Kidney capillary endothelial cell (primary cell): ENCODE measurements around the gene ANKFN1.

ENCODE experiments used
- DNase-seq: peaks from one replicate; pipeline ENCODE4 v3.0.0-alpha.2; 2018; ENCODE audit warnings: low spot score

The ANKFN1 gene

DNA sequence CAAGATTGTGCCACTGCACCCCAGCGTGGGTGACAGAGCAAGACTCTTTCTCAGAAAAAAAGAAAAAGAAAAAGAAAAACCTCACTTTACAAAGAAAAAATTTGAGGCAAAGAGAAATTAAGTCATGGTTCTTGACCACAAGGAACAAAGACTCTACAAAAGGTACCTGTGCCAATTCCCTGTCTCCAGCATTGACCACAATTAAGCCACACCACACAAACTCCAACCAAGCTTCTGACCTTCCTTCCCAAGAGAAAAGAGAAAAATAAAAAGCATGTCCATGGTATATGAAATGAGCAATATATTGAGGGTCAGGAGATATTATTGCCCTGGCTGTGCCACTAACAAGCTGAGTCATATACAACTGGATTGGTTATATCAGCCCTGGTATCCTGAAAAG lies 293.9 kb downstream of the ANKFN1 start:
- DNase-seq: no peak

DNA sequence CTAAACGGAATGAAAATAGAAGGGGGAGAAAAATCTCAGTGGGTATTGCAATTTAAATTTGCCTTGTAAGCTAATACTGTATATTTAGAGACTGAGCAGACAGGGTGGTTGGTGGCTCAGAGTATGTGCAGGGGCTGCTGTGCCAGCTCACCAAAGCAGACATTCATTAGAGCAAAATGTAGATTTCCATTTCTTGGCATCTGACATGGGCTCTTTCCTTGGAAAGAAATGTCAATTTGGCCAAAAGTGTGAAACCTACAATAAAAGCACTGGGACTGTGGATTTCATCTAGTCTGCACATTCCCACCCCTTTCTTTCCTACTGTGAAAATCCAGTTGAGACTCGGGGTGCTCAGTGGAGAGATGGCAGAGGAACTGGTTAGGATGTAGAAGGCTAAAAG lies 295.1 kb downstream of the ANKFN1 start:
- DNase-seq: no peak

DNA sequence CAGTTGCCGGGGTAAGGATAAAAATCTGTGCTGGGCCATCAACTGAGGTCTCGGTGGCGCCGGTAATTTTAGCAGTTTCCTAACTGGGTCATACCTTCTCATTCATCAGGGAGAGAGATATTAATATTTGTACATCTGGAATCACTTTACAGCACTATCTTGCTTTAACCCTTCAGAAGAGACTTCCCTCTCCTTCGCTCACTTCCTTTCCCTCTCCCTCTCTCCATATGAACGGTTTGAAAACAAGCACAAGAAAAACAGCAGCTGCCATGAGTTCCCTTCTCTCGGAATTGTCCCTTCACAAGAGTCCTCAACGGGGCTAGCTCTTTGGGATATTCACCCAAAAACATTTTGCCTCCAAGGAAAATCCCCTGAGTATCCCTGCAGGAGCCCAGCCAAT lies 295.9 kb downstream of the ANKFN1 start:
- DNase-seq: no peak

DNA sequence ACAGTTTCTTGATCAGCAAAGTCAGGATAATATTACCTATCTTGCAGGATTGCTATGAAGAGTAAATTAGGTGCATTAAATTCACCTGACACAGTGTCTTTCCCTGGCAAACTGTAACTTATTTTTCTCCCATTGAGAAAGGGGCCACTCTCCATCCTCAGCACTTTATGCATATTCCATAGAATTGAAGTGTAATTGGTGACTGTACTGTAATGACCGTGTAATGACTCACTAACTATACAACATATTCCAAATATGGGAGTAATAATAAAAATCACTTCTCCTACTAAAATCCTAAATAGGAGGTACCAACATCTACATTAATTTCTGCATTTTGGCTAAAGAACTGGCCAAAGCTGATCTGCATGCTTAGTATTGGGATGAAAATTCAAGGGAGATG lies 298.4 kb downstream of the ANKFN1 start:
- DNase-seq: peak; percentile 21

DNA sequence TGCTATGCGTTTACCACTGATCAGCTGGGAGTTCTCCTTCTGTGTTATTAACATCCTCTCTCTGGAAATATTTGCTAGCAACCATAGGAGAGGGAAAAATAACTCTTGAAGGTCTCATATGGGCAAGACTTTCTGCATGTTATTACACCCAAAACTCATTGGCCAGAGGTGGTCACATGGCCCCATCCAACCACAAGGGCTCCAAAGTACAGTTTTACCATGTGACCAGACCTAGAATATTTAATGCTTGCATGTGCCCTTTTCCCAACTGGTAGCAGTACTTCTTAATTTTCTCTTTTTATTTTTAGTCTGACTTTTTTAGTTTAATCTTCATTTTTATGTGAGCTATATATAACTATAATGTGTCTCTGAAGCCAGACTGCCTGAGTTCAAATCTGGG lies 299.2 kb downstream of the ANKFN1 start:
- no peak for DNase-seq

DNA sequence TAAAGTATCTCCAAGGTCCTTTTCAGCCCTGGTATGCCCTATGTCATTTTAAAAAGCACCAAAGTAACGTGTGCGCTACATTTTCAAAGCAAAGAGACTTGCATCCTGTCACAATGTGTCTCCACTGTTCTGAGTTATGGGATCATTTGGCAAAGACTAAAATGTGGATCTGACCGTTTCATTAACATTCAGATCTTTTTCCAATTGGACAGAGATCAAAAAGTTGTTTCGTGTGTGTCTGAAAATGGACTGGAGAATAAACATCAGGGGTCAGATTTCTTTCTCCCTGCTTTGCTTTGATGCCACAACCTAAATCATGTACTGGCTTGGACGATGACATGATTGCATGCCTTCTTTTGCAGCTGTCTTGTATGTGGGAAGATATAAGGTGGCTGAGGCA lies 304.2 kb downstream of the ANKFN1 start:
- DNase-seq: no peak

DNA sequence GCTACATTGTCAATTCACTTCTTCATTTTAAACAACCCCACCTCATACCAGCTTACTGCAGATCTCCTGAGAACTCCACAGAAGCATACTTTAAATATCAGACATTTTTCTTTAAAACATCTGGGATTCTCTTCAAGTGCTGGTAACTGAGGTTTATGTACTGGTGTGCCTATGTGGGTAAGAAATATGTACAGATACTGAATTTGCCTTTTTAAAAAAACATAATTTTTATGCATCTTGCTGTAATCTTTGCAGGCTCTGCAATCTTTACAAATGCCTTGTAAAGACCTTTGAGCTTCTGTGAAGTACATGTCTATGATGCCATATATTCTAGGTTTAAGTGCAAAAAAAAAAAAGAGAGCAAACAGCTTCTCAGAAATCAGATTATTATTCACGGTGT lies 312.6 kb downstream of the ANKFN1 start:
- no peak for DNase-seq

DNA sequence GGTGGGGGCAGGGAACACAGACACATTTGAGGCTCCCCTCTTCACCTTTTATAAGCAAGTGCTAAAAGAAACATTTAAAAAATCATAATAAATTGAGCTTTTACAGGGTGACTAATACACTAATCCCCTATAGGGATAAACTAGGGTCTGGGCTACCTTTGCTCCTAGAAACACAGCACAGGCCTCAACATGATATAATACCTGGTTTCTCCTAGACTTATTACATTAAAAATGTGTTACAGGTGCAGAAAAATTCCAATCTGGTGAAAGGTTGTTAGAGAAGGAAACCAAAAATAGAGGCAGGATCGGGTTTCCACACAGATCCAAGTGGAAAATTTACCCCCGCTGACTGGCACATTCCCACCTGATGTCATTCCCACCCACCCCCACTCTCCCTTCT lies 315.6 kb downstream of the ANKFN1 start:
- DNase-seq: no peak

DNA sequence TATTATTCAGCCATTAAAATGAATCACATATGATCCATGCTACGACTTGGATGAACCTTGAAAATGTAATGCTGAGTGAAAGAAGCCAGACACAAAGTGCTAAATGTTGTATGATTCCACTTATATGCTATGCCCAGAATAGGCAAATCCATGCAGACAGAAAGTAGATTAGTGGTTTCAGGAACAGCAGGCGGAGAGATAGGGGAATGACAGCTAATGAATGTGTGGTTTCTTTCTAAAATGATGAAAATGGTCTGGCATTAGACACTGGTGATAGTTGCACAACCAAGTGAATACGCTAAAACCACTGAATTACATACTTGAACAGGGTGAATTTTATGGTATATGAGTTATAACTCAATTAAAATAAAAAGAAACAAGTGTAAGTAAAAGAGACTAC lies 318.4 kb downstream of the ANKFN1 start:
- DNase-seq: no peak

DNA sequence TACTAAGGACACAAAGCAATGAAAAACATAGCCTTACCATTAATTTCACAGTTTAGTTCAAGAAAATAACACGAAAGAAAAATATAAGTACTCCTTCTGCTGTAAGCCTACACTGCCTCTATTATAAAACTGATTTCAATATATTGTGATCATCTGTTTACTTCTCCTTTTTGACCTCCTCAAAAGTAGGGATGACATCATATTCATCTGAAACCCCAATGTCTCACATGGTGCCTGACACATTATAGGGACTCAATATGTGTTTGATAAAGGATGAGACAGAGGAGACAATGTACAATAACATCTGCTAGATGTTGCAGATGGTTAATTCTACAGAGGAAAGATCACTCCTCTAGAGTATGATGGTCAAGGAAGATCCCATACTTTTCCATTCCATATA lies 321.8 kb downstream of the ANKFN1 start:
- no peak for DNase-seq

DNA sequence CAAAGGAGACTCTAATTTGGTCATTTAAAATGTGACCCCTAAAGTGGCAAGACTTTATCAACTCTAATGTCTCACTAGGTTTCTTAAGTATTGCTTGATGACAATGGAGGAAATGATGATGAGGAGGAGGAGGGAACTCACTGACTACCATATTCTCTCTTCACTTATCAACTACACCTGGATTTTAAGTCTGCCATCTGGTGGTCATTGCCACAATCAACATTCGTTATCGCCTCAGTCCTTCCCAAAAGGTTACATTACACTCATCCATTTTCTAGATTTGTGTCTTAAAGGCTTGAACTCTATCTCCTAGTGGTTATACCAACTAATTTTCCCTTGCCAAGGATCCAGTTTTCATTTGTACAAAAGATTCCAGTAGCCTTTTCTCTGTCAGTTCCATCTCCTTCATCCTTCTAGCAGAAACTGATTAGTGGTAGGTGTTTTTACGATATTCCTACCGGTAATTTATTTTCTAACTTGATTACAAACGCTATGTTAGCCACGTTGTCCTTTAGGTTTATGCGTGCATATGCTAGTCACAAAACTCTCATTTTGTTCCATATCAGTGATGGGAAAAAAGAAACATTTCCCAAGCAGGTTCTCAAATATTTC lies 325.7 kb downstream of the ANKFN1 start:
- peak; percentile 46 for DNase-seq

DNA sequence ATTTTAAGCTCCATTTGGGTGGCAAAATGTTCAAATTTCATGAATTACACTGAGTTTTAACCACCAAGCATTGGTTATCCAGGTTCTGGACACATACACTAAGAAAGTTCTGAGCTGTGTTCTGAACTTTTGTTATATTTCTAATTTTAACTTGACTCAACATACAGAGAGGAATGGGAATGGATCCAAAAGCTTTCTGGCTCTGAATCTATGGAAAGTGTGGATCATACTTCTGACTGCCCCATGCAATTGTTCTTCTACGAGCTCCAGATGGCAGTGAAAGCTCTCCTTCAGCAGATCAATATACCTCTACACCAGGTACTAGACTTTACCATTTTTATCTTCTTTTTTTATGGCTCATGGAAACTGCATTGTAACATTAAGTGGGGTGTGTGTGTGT lies 327.2 kb downstream of the ANKFN1 start:
- DNase-seq: no peak

DNA sequence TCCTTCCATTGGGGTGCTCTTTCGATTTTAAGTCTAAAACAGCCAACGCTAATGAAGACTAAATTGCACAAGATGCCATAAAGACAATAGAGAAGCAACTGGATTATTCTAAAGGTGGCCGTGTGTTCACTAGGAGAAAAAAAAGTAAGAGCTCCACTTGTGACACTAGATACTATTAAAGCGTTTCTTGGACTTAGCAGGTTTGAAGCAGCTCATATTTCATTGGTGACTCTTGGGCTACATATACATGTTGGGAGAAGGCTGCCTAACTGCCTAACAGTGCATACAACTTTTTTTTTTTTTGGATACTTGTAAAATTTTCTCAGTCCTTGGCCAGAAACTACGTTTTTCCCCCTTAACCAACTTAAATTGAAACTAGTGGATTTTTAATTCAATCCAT lies 328.4 kb downstream of the ANKFN1 start:
- no peak for DNase-seq

DNA sequence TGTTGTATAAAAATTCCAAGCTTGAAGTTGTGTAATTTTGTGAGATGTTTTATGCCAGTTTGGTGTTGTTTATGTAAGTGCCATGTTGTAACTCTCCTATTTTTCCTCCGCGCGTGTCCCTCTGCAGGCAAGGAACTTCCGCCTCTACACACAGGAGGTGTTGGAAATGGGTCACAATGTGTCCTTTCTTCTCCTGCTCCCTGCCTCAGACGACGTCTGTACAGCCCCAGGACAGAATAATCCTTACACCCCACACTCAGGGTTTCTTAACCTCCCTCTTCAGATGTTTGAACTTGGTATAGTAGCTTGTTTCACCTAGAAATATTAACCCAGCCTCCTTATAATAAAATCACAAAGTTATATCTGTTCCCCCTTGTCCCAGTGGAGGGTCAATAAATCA lies 329.0 kb downstream of the ANKFN1 start:
- no peak for DNase-seq

DNA sequence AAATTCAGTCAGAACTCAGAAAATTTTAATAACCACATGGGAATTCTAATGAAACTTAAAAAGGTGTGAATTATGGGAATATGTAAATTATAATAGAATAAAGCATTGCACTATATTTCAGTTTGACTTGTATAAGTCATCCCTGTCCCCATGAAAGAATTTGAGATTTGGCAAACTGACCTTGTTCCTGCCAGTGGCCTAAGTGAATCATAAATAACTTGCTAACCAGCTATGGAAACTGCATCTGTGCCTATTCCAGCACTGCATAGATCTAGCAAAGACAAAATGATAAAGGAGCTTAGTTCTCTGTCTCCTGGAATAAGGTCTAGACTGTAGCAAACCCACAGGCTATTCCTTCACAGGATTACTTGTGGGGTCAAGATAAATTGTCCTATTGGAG lies 333.5 kb downstream of the ANKFN1 start:
- DNase-seq: no peak

DNA sequence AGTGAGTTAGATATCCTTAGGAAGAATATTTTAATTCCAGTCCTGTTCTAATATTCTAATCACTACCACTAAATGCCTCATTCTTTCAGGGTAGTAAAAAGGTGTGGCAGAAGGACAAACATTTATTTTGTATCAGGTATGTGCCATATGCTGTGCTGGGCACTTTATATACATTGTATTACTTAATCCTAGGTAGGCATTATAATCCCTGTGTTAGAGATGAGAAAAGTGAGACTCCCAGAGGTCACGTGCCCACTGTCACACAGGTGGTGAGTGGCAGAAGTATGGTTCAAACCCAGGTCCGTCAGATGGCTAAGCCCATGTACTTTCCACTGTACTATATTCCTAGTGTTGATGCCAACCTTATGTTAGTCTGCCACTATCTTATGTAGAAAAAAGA lies 335.5 kb downstream of the ANKFN1 start:
- DNase-seq: no peak

DNA sequence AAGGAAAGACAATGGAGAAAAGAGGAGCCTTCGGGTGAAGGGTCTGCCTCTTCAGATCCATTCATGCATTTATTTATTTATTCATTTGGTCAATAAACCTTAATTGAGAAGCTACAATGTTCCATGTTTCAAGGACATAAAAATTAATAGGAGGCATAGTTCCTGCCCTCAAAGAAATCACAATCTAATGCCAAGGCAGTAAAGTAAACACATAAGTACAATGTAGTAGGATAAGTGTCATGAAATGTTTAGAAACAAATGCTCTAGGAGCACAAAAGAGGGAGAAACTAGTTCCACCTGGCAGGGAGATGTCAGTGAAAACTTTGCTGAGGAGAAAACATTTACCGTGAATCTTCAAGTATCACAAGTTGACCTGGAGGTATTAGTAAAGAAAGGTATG lies 336.7 kb downstream of the ANKFN1 start:
- DNase-seq: no peak

DNA sequence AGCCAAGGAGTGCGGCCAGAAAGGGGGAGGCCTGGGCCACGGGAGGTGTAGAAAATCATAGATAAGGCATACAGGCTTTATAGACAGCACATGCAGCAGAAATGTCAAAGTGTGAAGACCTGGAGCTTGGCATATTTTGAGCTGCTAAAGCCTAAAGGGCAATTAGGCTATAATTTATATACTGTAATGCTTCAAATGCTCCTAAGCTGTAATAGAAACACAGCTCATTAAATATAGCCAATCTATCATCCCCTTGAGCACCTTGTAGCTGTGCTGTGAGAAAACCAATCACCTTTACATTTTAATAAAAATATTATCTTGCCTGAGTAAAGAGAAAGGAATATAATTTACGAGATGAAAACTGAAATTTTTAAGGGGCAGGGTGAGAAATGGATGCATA lies 342.3 kb downstream of the ANKFN1 start:
- DNase-seq: no peak

DNA sequence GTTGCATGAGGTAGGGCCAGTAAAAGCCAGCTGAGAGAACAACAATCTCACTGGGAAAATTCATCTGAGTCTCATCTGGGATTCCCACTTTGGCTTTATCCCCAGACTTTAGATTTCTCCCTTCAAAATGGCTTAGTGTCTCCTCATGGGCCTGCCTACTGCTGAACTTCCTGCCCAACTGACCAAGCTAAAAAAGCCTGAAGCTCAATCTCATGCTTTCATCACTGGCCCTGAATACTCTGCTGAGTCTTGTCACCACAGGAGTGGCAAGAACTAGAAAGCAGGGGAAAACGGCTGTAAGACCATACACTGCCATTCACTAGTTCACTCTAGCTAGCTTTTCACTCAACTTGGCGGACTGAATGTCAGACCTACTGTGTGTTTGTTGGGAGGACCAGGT lies 343.9 kb downstream of the ANKFN1 start:
- DNase-seq: no peak

DNA sequence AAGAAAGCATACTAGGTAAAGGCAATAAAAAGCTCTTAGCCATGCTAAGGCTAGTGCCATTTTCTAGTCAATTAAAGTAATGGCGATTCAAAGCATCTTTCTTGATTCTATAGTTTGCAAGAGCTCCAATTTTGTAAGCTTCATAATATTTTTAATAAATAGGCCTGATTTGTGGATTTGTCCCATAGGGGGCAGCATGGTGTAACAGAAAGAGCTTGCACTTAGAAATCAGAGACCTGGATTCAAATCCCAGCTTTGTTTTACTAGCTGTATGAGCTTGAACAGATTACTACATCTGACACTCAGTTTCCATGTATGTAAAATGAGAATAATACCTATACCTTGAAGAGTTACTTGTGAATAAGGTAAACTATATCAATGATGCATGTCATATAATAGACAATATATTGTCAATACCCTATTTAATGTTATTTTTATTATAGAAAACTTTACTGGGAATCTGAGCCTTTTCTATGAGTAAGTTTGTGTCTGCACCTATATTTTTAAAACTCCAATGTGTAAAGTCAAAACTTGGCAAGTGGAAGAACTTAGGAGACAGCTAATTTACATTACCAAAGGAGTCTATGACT lies 346.6 kb downstream of the ANKFN1 start:
- peak; percentile 44 for DNase-seq

DNA sequence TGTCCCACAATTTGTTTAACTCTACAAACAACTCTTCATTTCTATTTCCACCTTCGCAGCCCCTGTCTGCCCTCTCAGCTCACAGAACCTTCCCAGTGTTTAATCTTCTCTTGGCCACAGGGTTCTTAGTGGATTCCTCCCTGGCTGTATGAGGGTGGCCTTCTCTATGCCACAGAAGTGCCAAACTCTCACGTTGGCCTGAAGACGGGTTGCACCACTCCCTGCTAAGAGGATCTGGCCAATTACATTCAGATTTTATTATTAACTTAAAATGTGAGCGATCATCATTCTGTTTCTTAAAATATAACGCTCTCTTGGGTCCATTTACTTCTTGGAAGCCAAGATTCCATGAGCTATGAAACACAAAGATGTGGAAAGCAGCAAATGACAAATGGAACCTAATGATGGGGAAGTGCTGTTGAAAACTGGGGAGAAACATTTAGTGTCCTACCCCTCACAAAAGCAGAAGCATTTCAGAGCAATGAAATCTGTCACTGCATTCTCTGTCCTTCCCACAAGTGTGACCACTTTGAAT lies 348.9 kb downstream of the ANKFN1 start:
- DNase-seq: no peak

DNA sequence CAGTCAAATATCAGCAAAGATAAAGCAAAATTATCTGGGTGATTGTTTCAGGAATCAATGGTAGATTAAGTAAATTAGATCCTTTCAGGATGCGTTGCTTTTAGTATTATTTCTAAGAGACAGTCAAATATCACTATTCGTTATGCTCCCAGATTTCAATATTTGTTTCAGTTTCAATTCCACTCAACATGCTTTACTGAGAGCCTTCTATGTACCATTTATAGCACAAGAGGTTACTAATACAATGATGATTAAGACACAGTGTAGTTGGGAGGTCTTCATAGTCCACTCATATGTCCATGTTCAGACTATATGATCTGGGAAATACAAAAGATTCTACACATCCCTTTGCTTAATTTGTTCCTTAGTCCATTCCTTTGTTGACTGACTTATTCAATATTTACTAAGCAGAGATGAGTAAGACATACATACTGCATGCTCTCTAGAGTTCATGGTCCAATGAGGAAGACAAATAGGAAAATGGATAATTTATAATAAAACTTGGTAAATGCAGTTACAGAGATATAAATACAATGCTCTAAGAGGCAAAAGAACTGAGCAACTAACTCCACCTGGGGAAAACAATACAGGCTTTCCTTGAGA lies 352.0 kb downstream of the ANKFN1 start:
- no peak for DNase-seq

DNA sequence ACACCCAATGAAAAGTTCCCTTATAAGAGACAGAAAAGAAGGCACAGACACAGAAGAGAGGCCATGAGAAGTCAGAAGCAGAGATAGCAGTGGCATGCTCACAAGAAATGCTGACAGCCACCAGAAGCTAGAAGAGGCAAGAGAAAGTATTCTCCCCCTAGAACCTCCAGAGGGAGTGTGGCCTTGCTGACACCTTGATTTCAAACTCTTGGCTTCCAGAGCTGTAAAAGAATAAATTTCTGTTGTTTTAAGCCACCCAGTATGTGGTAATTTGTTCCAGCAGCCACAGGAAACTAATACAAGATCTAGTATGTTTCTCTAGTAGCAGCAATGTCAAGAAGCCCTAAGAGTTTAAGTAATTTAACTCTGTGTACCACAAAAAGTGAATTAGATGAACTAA lies 353.1 kb downstream of the ANKFN1 start:
- no peak for DNase-seq
